ENCODE measurements around the gene CDK19.

DNA sequence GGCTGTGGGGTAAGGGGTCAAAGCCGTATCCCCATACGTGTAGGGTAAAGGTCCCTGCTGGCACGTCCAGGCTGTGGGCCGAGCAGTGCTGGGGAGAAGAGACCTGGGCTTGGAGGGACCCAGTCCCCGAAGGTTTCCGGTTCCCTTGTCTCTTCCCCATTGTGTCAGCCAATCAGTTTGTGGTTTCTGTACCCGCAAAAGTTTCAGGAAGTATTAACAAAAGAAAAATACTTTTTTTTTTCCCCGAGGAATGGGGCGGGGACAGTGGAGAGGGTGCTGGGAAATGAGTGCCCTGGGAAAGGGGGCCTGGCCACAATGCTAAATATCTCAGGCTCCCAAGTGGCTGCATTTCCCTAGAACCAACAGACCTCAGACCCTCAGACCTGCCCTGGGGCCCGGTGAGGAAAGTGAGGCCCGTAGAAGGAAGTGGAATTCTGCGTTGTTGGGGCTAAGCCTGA, 44.1 kb upstream of the CDK19 start:
- TF ChIP-seq ZC3H10 (CRISPR knock-in tag; IDR thresholded peaks at IDR 0.05): no peak
- TF ChIP-seq, protein P1, sequence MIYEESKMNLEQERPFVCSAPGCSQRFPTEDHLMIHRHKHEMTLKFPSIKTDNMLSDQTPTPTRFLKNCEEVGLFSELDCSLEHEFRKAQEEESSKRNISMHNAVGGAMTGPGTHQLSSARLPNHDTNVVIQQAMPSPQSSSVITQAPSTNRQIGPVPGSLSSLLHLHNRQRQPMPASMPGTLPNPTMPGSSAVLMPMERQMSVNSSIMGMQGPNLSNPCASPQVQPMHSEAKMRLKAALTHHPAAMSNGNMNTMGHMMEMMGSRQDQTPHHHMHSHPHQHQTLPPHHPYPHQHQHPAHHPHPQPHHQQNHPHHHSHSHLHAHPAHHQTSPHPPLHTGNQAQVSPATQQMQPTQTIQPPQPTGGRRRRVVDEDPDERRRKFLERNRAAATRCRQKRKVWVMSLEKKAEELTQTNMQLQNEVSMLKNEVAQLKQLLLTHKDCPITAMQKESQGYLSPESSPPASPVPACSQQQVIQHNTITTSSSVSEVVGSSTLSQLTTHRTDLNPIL (CRISPR knock-in tag; IDR thresholded peaks at IDR 0.05; ENCODE audit: low read depth): no peak
- no peak for TF ChIP-seq PATZ1 (CRISPR knock-in tag; IDR thresholded peaks at IDR 0.05; ENCODE audit: borderline replicate concordance)
- no peak for TF ChIP-seq ISL1 (CRISPR knock-in tag; IDR thresholded peaks at IDR 0.05)
- TF ChIP-seq, protein P2, sequence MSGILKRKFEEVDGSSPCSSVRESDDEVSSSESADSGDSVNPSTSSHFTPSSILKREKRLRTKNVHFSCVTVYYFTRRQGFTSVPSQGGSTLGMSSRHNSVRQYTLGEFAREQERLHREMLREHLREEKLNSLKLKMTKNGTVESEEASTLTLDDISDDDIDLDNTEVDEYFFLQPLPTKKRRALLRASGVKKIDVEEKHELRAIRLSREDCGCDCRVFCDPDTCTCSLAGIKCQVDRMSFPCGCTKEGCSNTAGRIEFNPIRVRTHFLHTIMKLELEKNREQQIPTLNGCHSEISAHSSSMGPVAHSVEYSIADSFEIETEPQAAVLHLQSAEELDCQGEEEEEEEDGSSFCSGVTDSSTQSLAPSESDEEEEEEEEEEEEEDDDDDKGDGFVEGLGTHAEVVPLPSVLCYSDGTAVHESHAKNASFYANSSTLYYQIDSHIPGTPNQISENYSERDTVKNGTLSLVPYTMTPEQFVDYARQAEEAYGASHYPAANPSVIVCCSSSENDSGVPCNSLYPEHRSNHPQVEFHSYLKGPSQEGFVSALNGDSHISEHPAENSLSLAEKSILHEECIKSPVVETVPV (CRISPR knock-in tag; IDR thresholded peaks at IDR 0.05): no peak
- no peak for TF ChIP-seq ZNF8 (CRISPR knock-in tag; IDR thresholded peaks at IDR 0.05)
- no peak for TF ChIP-seq PPARA (CRISPR knock-in tag; IDR thresholded peaks at IDR 0.05; ENCODE audit: borderline replicate concordance)
- TF ChIP-seq POU6F1 (CRISPR knock-in tag; IDR thresholded peaks at IDR 0.05; ENCODE audit: borderline replicate concordance, low read depth): no peak
